Endothelial cell of umbilical vein (primary cell): ENCODE results near the gene ATP10A. TPM values are rescaled to one million over a fixed set of nuclear protein-coding genes. Genes with fewer than 3 reads are reported as not detected.

Experiments
- BruUV-seq: library from RNA; stranded (reverse); fragments of 400-500 nt; replicated peaks from 2 replicates; lab custom pipeline; 2021; lab: Mats Ljungman, UMichigan
- CTCF ChIA-PET: fragments of 300-600, 350-600 bp; sonication (Branson Sonifier 250); formaldehyde crosslinking; loops from one replicate; lab custom pipeline; 2021; ENCODE audit warnings: antibody characterized with exemption, inconsistent platforms; lab: Charles Lee
- POLR2A ChIA-PET: fragments of 300-600, 350-600 bp; sonication (Branson Sonifier 250); formaldehyde crosslinking; loops from one replicate; lab custom pipeline; 2021; ENCODE audit warnings: antibody characterized with exemption, inconsistent platforms; lab: Charles Lee
- DNase-seq: peaks from one replicate; pipeline ENCODE4 v3.0.0-alpha.2; 2011; ENCODE audit warnings: low read depth, low spot score
- FAIRE-seq: peaks from 2 replicates; lab custom pipeline; 2011; peaks lifted over from hg19 to GRCh38; lab: Jason Lieb, UNC
- H2AFZ ChIP-seq: 2 replicates; pipeline ENCODE4 v1.6.0; 2012; ENCODE audit warnings: low read depth, low read length, control low read depth, inconsistent platforms
- H3K27ac ChIP-seq: 2 replicates; pipeline ENCODE4 v1.5.1; 2011; ENCODE audit warnings: low read depth, mild to moderate bottlenecking, control low read depth, low read length, moderate library complexity; ENCODE audit not compliant: insufficient read depth
- H3K27me3 ChIP-seq, 2 experiments: 2 replicates each; pipeline versions ENCODE4 v1.6.0 to v1.6.1; 2011; ENCODE audit warnings: low read length in 2 of 2, mixed read lengths in 1 of 2; ENCODE audit not compliant: control insufficient read depth in 2 of 2, insufficient read depth in 2 of 2
- H3K36me3 ChIP-seq, 2 experiments: 2 replicates in 1 of 2; 3 replicates in 1 of 2; pipeline ENCODE4 v1.5.1; 2011; ENCODE audit warnings: low read length in 2 of 2, mild to moderate bottlenecking in 1 of 2, moderate library complexity in 1 of 2; ENCODE audit not compliant: control insufficient read depth in 2 of 2, insufficient read depth in 2 of 2; ENCODE audit errors: extremely low read depth in 1 of 2
- H3K4me1 ChIP-seq: 3 replicates; pipeline ENCODE4 v1.5.1; 2011; ENCODE audit warnings: mild to moderate bottlenecking, low read length; ENCODE audit not compliant: control insufficient read depth, insufficient read depth; ENCODE audit errors: extremely low read depth
- H3K4me2 ChIP-seq: 2 replicates; pipeline ENCODE4 v1.6.1; 2011; ENCODE audit warnings: low read length, control low read depth, mixed read lengths; ENCODE audit not compliant: insufficient read depth
- H3K4me3 ChIP-seq, 3 experiments: fragments of 200-600 bp in 1 of 3; sonication (generic), shearing (Covaris generic) in 1 of 3; replicated peaks in 1 of 3; 2 replicates each; pipeline ENCODE4 v1.5.1; 2011 to 2016; ENCODE audit warnings: control low read depth in 3 of 3, low read length in 3 of 3, mild to moderate bottlenecking in 2 of 3, inconsistent platforms in 1 of 3, low read depth in 1 of 3, moderate library complexity in 1 of 3; ENCODE audit not compliant: insufficient read depth in 1 of 3
- H3K79me2 ChIP-seq: 2 replicates; pipeline ENCODE4 v1.6.0; 2012; ENCODE audit warnings: low read length, inconsistent platforms; ENCODE audit not compliant: control insufficient read depth, insufficient read depth
- H3K9ac ChIP-seq: replicated peaks from 2 replicates; pipeline ENCODE3; 2011; ENCODE audit warnings: low read length, control low read depth; ENCODE audit not compliant: insufficient read depth; ENCODE audit errors: extremely low read depth
- H3K9me1 ChIP-seq: replicated peaks from 3 replicates; pipeline ENCODE4 v1.6.0; 2011; ENCODE audit warnings: mild to moderate bottlenecking, low read length; ENCODE audit not compliant: control insufficient read depth, insufficient read depth; ENCODE audit errors: extremely low read depth
- H3K9me3 ChIP-seq: replicated peaks from 2 replicates; pipeline ENCODE4 v1.5.1; 2012; ENCODE audit warnings: low read length, inconsistent platforms; ENCODE audit not compliant: control insufficient read depth, insufficient read depth
- H4K20me1 ChIP-seq: replicated peaks from 2 replicates; pipeline ENCODE3; 2011; ENCODE audit warnings: mild to moderate bottlenecking, low read length; ENCODE audit not compliant: control insufficient read depth, insufficient read depth; ENCODE audit errors: extremely low read depth
- EZH2 ChIP-seq: IDR thresholded peaks from 2 replicates; pipeline ENCODE4 v1.6.1; 2012; ENCODE audit warnings: borderline replicate concordance, low read depth, mild to moderate bottlenecking, moderate library complexity, low read length, inconsistent platforms; ENCODE audit not compliant: severe bottlenecking
- FOS ChIP-seq: IDR thresholded peaks from 2 replicates; pipeline ENCODE4 v1.6.1; 2011; ENCODE audit warnings: mild to moderate bottlenecking, low read length, moderate library complexity, borderline replicate concordance; ENCODE audit not compliant: insufficient read depth
- GATA2 ChIP-seq: IDR thresholded peaks from 2 replicates; pipeline ENCODE4 v1.7.0; 2011; ENCODE audit warnings: low read depth, mild to moderate bottlenecking, moderate library complexity, mixed read lengths, low read length; ENCODE audit not compliant: insufficient read length, insufficient read depth
- JUN ChIP-seq: IDR thresholded peaks from 2 replicates; pipeline ENCODE4 v1.6.1; 2011; ENCODE audit warnings: borderline replicate concordance, low read depth; ENCODE audit not compliant: insufficient read length, insufficient read depth
- MYC ChIP-seq: IDR thresholded peaks from one replicate; pipeline ENCODE4 v1.6.1; 2011; ENCODE audit warnings: mild to moderate bottlenecking, low read depth, low read length
- POLR2A ChIP-seq: IDR thresholded peaks from 2 replicates; pipeline ENCODE4 v1.6.1; 2012; ENCODE audit warnings: low read depth, mild to moderate bottlenecking, control low read depth, low read length
- POLR2AphosphoS5 ChIP-seq: IDR thresholded peaks from 2 replicates; pipeline ENCODE4 v1.6.1; 2012; ENCODE audit warnings: low read depth, mild to moderate bottlenecking, control low read depth, low read length, moderate library complexity; ENCODE audit not compliant: insufficient read depth
- dilution Hi-C: fragments of 300-500 bp; cut with MboI; formaldehyde crosslinking; loops from one replicate; pipeline ENCODE4 v1.15.0; 2019; ENCODE audit warnings: low sequenced_read_pairs; ENCODE audit not compliant: extremely low pct_ligation_motif_present
- intact Hi-C: fragments of 100-400 bp; cut with micrococcal nuclease; formaldehyde crosslinking; loops from one replicate; pipeline ENCODE4 v1.10.0; 2022
- polyA plus RNA-seq, 4 experiments: library from polyadenylated mRNA; depleted of rRNA in 3 of 4; stranded (reverse) in 3 of 4; unstranded in 1 of 4; fragments of >200 nt; gene quantifications; 2 replicates each; pipeline versions ENCODE4 v1.2.1 to v1.2.3, GENCODE V29; 2011 to 2012; ENCODE audit warnings: missing spikeins in 1 of 4
- total RNA-seq: library from RNA; stranded (reverse); gene quantifications from 2 replicates; pipeline ENCODE4 v1.2.3, GENCODE V29; 2021
- TF ChIP-seq, protein P1 (sequence below), 2 donors: IDR thresholded peaks; 1 replicate in 1 of 2; 2 replicates in 1 of 2; pipeline ENCODE4 v1.5.1; 2011; ENCODE audit warnings: low read length in 2 of 2, mild to moderate bottlenecking in 2 of 2, moderate library complexity in 2 of 2, control low read depth in 1 of 2, inconsistent platforms in 1 of 2, low read depth in 1 of 2; ENCODE audit not compliant: insufficient read depth in 1 of 2; ENCODE audit errors: extremely low read depth in 1 of 2
- TF ChIP-seq, protein P2 (sequence below): IDR thresholded peaks from 2 replicates; pipeline ENCODE4 v1.6.1; 2011; ENCODE audit not compliant: insufficient read depth, insufficient read length

Gene ATP10A
- total and polyA plus RNA-seq, 2 donors (not counting 3 experiments of a cell fraction or from before 2014, with no cell fraction given): not detected

DNA sequence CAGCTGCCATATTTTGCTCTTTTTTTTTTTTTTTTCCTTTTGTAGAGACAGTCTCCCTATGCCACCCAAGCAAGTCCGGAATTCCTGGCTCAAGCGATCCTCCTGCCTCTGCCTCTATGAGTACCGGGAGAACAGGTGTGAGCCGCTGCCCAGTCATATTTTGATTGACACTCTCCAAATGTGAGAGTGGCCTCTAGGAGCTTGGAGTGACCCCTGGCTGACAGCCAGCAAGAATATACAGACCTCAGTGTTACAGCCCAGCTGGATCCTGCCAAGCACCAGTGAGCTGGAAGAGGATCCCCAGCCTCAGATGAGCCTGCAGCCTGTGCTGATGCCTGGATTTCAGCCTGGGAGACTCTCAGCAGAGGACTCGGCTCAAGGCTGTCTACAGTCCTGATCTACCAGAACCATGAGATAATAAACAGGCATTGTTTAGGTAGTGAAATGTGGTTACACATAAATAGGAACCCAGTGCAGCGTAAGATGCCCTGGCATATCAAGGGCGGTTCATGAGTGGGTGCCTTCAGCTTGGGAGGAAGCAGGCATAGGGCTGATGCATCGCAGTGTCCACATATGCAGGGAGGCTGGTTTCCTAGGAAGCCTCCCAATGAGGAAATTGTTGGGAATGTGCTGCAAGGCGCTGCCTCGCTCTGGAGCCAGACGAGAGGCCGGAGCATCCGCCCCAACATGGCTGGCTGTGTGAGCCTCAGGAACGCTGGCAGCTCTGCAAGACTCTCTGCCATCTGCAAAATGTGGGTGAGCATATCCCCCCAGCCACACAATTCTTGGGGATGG is 38.9 kb upstream of the ATP10A start:
- Histone ChIP-seq H3K27ac (no peak overlapping the region), H3K9ac (no peak overlapping the region), H3K36me3 (no peaks in the 10 kb centered on the region), H3K4me3 (no peak overlapping the region), H3K9me3 (peaks cover 17% of the 10 kb centered on the region), H3K79me2 (no peaks in the 10 kb centered on the region), H3K4me1 (no peaks in the 10 kb centered on the region), H4K20me1 (no peaks in the 10 kb centered on the region), H3K27me3 (no peaks in the 10 kb centered on the region), H3K9me1 (no peaks in the 10 kb centered on the region), H2AFZ (no peak overlapping the region), H3K4me2 (no peak overlapping the region)
- BruUV-seq: no TSS peak
- no peak for FAIRE-seq
- POLR2A ChIA-PET: no interaction called here
- CTCF ChIA-PET: no interaction called here
- dilution Hi-C loops: no loop called here
- intact Hi-C loops: no loop called here
- TF ChIP-seq JUN (no peak), EZH2 (no peak), FOS (no peak), POLR2AphosphoS5 (no peak), POLR2A (no peak), MYC (no peak), GATA2 (no peak)
- TF ChIP-seq, protein P1, sequence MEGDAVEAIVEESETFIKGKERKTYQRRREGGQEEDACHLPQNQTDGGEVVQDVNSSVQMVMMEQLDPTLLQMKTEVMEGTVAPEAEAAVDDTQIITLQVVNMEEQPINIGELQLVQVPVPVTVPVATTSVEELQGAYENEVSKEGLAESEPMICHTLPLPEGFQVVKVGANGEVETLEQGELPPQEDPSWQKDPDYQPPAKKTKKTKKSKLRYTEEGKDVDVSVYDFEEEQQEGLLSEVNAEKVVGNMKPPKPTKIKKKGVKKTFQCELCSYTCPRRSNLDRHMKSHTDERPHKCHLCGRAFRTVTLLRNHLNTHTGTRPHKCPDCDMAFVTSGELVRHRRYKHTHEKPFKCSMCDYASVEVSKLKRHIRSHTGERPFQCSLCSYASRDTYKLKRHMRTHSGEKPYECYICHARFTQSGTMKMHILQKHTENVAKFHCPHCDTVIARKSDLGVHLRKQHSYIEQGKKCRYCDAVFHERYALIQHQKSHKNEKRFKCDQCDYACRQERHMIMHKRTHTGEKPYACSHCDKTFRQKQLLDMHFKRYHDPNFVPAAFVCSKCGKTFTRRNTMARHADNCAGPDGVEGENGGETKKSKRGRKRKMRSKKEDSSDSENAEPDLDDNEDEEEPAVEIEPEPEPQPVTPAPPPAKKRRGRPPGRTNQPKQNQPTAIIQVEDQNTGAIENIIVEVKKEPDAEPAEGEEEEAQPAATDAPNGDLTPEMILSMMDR (IDR thresholded peaks at IDR 0.05; ENCODE audit: extremely low read depth in 1 of 2, insufficient read depth in 1 of 2, low read depth in 1 of 2, low read length in 2 of 2): no peak
- TF ChIP-seq, protein P2, sequence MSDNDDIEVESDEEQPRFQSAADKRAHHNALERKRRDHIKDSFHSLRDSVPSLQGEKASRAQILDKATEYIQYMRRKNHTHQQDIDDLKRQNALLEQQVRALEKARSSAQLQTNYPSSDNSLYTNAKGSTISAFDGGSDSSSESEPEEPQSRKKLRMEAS: no peak
- no peak for DNase-seq
